GM19324 (cell line): Measurements from ENCODE around the gene MSI2.

Experiments used
- ATAC-seq: cut with Tn5 transposase; IDR thresholded peaks from one replicate; pipeline ENCODE4 v1.9.1; 2021; ENCODE audit warnings: mild to moderate bottlenecking, moderate library complexity; ENCODE audit not compliant: unreplicated experiment, low FRiP score

MSI2 gene

DNA sequence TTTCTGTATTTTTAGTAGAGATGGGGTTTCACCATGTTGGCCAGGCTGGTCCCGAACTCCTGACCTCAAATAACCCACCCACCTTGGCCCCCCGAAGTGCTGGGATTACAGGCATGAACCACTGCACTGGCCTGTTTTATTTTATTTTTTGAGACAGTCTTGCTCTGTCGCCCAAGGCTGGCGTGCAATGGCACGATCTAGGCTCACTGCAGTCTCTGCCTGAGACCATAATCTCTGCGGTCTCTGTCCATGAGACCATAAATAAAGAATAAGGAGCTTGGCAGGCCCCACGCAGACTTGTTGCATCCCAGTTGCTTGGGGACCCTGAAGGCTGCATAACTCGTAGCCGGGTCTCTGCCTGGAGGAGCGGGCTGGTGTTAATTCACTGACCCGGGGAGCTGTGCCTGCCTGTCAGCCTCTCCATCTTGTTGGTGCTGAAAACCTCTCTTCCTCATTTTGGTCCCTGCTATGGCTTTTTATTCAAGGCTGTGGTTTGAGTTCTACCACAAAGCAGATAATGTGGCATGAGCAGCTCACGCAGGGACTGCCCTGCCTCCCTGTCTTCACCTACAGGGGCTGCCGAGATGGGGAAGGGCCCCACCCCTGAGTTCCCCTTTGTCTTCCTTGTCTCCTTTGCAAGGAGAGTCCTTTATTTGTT, 82.1 kb downstream of the MSI2 start:
- ATAC-seq: peak; percentile 53

DNA sequence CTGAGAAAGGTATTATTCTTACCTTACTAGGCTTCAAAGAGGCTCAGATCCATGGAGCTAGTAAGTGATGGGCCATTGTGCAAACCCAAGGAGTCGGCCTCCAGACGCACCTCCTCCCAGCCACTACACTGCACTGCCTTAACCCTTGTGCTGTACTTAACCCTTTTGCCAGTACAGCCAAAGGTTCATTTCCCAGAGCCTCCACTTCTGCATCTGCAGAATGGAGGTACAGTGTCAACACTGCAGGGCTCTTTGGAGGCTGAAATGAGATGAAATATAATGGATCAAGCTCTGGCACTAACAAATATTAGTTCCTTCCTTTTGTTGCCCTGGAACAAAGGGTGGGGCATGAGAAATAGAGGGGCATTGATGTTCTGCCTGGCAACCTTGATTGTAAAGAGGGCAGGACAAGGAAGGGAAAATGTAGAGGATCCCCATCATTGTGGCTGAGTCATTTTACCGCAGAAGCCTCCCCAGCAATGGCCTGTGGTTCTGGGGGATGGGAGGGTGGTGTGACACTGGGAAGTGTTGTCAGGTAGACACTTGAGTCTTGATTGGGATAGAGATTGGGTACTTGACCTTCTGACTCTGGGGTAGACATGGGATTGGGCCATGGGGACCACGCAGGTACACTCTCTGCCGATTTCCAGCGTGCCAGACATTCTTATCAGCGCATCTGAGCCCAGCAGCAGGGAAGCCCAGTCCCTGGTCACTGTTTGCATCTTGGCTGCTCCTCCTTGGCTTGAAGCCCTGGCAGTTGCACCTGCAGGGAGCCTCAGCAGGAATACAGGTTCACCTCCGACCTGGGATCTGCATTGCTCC, 84.0 kb downstream of the MSI2 start:
- no peak for ATAC-seq

DNA sequence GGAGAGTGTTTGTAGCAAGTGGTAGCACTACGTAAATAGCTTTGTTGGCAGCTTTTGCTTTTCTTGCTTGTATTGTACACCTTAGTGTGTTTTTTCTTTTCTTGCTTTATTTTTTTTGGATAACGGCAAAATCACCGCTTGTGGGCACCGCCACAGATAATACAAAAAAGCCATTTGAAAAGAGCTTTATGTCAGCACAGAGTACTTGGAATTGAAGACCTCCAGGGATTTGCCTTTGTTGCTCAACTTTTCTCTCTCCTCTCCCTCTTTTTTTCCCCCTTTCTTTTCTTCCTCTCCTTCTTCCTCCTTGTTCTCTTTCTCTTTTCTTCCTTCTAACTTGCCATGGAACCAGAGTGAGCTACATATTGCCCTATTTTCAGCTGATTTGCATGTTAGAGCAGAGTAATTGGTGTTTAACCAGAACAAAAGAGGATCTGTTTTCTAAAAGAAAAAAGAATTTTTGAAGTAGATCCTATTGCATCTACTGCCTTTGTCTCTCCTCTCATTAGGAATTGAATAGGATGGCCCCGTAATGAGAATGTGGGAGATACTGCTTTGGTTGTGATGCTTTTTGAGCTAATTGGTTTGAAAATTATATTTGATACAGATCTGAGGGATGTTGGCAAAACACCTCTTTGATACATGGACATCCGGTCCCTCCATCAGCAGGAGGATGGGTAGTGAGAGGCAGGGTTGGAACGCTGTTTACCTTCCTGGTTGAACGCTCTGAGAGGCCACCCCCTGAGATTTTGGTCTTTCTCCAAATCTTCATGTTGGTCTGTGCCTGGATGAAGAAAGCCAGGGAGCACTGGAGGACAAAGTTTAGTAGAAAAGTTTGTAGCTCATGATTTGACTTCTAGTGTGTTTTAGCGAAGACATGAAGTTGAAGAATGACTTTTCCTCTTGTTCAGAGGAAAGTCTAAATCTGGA, 85.6 kb downstream of the MSI2 start:
- no peak for ATAC-seq

DNA sequence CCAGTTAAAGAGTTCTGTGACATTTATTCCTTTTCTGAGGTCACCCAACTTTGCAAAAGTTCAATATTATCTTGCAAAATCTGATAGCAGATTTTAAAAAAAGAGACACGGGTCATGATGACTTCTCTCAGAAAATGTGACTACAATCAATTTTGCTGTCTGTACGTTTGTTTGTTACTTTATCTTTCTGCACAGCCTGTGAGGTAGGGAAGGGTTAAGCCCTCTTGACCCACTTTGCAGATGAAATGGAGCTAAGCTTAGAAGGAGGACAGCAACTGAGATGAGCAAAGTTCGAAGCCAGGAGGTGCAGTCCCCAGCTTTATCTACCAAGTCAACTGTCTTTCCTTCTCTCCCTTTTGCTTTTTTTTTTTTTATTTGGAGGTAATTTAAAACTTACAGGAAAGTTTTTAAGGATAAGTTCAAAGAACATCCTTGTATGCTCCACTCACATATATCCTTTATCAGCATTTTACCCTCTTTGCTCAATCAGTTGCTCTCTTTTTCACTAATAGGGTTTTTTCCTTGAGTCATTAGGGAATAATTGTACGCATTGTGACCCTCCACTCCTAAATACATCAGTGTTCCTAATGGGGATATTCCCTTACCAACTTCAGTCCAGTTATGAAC, 86.8 kb downstream of the MSI2 start:
- ATAC-seq: no peak

DNA sequence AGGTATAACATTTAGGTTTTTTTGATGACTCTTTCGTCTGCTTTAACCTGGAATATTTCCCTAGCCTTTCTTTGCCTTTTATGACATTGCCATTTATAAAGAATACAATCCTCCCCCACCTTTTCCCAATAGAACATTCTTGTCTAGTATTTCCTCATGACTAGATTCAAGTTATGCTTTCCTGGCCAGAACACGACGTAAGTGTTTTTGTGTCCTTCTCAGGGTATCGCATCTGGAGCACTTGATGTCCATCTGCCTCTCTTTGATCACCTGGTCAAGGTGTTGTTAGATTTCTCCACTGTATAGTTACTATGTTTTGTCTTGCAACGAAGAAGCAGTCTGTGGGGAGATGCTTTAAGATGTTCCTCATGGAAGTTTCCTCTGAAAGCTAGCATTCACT, 87.4 kb downstream of the MSI2 start:
- no peak for ATAC-seq

DNA sequence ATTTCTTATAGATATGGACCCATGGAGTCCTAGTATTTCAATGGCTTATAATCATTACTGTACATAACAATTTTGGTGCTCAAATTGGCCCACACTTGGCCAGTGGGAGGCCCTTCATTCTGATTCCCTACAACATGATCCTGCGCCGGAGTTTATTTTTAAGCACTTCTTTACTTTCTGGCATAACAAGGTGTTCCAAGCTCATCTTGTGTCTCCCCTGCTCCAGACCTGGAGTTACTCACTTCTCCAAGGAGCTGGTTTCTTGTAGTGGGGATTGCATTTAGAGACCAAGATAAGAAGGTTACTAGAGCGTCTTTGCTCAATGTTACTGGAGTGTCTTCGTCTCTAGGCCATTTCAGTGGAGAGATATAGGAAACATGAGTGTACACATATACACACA, 87.9 kb downstream of the MSI2 start:
- no peak for ATAC-seq

DNA sequence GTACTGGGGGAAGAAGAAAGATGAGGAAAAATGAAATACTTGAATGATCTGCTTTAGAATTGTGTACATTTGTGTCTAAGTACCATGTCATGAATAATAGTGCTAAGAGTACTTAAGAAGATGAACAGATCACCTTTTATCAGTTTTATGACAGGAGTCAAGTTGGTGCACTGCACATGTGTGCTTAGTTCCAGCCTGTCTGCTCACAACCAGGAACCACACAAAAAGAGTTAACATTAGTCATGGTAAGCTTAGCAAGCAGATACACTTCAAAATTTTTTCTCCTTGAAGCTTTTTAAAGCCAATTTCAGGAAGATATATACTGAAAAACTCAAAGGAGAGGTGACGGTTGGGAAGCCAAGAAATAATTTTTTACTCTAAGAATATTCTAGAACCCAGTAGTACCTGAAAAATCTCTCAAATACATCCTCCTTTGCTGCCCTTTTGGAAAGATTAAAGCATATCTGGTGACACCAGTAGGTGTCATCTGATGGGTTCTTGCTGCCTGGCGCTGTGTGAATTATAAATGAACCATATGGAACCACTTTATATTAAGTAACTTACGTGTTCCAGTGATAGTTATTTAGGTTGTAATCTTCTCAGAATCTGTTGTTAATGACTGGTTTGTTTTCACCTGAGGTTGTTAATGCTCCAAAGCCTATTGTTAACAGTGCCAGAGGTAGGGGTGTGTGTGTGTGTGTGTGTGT, 93.4 kb downstream of the MSI2 start:
- ATAC-seq: no peak

DNA sequence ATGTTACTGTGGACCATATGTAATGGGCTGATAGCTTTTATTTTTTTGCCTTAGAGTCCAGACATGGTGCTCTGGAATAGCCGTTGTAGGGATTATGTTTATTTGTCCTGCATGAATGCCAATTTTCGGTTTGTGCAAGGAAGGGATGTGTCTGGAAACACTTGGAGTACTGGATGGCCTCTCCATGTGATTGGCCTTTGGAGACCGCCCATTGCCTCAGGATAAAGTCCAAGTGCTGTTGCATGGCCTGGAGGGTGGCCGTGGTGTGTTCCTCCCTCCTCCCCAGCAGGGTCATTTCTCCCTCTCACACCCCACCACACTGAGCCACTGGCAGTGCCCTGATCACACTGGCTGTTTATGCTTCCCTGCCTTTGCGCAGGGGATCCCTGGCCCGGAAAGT, 93.9 kb downstream of the MSI2 start:
- no peak for ATAC-seq

DNA sequence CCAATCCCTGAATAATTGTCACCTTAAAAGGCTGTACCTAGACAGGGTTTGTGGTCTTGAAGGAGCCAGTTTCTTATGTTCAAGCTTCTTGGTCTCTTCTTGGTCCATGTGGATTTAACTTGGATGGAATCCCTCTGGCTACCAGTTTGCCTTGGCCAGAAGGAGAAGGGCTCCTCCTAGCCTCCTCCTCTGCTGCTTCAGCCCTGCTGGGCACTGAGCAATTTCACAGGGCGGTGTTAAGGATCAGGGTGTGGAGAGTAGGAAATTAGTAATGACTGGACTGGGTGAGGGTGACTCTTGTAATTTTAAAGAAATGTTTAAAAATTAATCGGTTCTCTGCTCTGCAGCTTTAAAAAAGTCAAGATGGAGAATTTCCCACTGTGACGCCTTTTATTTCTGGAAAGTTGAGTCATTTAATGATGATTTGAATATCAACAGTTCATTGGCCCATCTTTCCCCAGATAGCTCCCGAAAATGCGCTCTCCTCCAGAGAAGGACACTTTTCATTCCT, 96.4 kb downstream of the MSI2 start:
- no peak for ATAC-seq

DNA sequence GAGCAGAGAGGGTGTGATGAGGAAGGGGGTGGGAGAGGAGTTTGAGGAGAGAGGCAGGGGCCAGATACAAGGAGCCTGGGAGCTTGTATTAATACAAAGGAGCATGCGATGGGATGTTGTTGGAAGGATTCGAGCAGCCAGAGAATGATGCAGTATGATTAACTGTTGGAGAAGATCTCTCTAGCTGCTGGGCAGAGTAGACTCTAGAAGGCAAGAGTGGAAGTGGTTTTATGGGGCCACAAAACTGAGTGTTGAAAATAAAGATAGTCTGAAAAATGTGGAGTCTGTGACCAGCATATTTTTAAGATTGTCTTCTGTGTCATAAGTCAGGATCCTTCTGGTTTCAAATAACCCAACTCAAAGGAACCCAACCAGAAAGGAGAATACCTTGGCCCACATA, 98.3 kb downstream of the MSI2 start:
- ATAC-seq: no peak

DNA sequence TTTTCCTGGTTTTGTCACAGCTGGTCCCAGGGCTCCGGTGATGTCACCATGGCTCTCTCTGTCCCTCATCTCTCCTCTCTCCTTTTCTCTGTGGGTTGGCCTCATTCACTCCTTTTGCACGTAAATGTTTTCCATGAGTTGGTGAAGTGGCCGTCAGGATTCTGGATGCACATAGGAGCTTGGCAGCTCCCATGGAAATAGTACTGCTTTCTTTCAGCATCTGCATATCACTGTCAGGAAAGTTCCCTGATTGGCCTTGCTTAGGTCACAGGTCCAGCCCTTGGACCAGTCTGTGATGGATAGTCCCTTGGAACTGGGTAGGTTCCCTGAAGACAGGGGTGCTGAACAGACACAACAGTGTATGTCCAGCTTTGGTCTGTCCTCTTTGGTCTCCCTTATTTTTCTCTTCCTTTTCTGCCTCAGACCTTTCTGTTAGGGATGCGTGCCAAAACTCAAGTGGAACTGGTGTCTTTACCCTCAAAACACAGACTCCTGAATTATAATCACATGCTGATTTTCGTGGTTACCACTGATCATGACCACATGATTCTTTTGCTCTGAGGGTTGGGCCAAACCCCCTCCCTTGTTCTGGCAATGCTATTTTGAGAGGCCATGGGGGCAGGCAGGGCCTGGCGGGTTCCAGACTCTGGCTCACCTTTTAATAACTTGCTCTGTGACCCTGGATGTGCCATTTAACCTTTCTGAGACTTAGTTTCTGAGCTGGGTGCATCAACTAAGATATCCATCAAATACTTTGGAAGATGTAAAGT, 99.0 kb downstream of the MSI2 start:
- no peak for ATAC-seq

DNA sequence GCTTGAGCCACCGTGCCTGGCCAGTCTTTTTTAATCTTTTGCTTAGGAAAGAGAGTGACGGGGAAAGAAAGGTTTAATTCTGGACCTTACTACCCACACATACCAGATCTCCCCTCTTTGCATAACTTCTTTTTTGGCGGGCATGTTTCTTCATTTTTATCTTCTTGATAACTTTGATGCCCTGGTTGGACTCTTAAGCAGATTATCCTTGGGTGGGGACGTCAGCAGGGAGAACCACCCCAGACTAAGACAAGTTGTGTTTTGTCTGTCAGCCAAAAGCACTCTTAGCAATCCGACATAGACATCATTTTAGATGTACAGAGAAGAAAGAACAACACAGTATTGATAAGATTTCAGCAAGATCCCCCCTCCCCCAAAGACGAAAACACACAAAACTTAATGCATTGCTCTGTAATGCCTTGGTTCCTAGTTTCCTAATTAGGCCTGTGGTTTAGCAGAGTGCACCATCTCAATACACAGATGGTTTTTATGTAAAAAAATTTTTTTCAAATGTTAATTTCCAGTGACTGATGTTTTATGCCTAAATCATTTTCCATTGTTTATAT, 99.9 kb downstream of the MSI2 start:
- peak; percentile 24 for ATAC-seq

DNA sequence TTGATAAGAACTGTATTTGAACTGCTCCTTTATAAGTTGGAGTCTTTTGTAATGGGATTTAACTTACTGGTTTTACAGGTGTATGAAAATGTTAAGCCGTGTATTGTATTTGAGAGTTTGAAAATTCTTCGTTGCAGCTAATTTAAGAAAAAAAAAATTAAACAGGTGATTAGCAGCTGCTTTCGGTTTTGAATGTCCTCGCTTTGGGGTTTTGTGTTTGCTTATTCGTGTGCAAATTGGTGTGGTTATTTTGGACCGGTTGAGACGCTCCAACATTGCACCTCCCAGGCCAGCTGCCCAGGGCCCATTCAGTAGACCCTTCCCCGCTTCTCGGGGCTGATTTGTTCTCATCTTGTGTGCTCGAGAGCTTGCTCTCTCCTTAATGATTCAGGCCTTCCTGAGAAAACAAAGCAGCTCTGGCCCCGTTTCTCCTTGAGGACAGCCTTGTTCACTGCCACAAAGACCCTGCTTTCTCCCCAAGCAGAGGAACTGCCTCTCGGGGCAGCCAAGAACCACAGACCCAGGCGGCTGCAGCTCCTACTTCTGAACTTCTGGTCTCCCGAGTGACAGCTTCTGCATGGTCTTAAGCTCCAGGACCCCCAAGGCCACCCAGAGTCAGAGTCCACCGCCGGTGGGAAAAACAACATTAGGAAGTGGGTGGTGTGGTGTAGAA, 100.5 kb downstream of the MSI2 start:
- peak; percentile 48 for ATAC-seq

DNA sequence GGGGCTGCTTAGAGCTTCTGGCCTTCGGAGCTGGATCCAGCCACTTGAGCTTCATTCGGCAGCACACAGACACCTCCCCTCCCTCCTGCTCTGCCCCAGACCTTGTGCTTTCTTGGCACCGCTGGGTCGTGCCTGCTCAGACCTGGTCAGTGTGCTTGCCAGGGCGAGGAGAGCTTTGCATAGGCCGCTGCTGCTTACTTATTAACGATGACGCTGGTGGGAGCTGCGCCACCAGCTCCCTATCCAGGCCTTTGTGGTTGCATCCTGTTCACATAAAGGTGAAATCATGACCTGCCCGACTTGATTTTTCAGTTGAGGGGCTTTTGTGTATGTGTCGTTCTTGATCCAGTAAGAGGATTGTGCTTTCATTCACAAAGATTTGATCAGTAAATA, 101.1 kb downstream of the MSI2 start:
- ATAC-seq: peak; percentile 63

DNA sequence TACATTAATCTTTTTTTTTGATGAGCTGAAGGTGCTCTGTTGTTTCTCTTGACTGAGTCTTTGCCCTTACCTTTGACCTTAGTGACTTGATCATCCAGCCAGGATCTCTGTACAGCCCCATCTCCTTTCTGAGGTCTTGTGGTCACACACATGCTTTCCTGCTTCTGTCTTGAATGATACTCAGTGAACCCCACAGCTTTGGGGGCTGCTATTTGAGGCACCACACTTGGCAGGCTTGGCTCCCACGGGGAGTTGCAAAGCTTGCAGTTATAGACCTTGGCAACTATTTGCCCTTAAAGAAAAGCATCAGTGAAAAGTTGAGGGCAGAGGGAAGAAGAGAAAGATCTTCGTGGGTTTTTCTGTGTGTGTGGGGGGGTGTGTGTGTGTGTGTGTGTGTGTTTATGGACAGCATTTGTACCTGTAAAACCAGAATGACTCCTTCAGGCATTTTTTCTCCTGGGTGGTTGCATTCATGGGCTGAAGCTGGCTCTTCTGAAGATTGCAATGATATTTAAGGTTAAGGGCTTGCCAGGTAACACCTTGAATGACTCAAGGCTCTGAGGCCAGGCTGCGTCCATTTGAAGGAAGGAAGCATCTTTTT, 101.6 kb downstream of the MSI2 start:
- ATAC-seq: peak; percentile 55

DNA sequence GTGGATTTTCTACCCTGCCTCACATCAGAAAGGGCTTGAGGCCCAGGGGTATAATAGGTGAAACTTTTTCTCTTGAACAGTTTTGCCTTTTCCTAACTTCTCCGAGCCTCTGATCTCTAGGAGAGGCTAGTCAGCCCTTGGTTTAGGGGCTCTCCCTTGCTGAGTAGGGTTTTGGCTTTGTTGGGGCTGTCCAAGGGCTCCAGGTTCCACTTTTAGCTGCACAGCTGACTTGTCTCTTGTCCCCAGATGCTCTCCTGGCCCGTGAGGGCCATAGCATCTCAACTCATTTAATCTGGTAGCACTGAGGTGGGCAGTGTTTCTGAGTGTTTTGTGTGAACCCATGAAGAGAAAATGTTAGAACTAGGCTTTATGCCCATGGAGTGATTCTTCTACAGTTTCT, 103.9 kb downstream of the MSI2 start:
- ATAC-seq: no peak

DNA sequence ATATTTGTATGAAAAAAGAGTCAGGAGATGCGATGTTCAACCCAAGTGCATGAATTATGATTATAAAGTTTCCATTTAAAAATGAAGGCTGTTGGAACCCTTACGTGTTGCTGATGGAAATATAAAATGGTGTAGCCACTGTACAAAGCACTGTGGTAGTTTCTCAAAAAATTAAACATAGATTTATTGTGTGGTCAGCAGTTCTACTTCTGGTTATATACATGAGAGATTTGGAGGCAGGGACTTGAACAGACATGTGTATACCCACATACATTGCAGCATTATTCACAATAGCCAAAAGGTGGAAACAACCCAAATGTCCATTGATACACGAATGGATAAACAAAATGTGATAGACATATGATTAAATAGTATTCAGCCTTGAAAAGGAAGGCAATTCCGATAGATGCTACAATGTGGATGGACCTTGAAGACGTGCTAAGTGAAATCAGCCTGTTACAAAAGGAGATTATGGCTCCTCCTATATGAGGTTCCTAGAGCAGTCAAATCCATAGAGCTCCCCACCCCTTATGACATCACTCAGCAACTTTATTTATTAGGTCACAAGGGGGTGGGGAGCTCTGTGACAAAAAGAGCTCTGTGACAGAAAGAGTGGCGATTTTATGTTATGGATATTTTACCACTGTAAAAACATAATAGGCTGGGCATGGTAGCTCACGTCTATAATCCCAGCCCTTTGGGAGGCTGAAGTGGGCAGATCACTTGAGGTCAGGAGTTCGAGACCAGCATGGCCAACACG, 106.7 kb downstream of the MSI2 start:
- ATAC-seq: no peak
